ENCODE results near the gene ABCE1. TPM values are rescaled to one million over a fixed set of nuclear protein-coding genes. Genes with fewer than 3 reads are reported as not detected.

ABCE1 gene
- total and polyA plus RNA-seq, 2 donors (not counting 3 experiments of a cell fraction or from before 2014, with no cell fraction given): 38.4 to 114 TPM

DNA sequence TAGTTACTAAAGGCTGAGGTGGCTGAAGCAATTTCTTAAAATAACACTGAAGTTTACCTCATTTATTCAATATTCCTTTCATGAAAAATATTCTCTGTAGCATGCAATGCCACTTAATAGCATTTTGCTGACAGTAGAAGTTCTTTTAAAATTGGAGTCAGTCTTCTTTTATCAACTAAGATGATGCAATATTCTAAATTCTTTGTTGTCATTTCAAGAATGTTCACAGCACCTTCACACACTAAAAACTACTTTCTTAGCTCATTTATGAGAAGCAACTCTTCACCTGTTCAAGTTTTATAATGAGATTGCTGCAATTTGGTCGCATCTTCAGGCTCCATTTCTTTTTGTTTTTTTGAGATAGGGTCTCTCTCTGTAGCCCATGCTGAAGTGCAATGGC lies 48.9 kb upstream of the ABCE1 start:
- Histone ChIP-seq H3K9ac (replicated peaks; ENCODE audit: extremely low read depth, insufficient read depth, low read length) (no peak overlapping the region), H3K9me1 (replicated peaks; ENCODE audit: control insufficient read depth, extremely low read depth, insufficient read depth, low read length) (no peaks in the 10 kb centered on the region), H3K4me2 (ENCODE audit: insufficient read depth, low read length) (no peak overlapping the region), H3K27me3 (ENCODE audit: control insufficient read depth in 2 of 2, insufficient read depth in 2 of 2, low read length in 2 of 2) (no peaks in the 10 kb centered on the region), H3K4me1 (ENCODE audit: control insufficient read depth, extremely low read depth, insufficient read depth, low read length) (no peaks in the 10 kb centered on the region), H4K20me1 (replicated peaks; ENCODE audit: control insufficient read depth, extremely low read depth, insufficient read depth, low read length) (peaks cover 2% of the 10 kb centered on the region), H3K9me3 (replicated peaks; ENCODE audit: control insufficient read depth, insufficient read depth, low read length) (no peaks in the 10 kb centered on the region), H3K79me2 (ENCODE audit: control insufficient read depth, insufficient read depth, low read length) (peaks cover 6% of the 10 kb centered on the region), H3K36me3 (ENCODE audit: control insufficient read depth in 2 of 2, extremely low read depth in 1 of 2, insufficient read depth in 2 of 2, low read length in 2 of 2) (peaks cover 0 to 2% of the 10 kb centered on the region in 2 experiments), H3K27ac (ENCODE audit: insufficient read depth, low read depth, low read length) (no peak overlapping the region), H3K4me3 (replicated peaks in 1 of 3; ENCODE audit: insufficient read depth in 1 of 3, low read depth in 1 of 3, low read length in 3 of 3) (no peak overlapping the region), H2AFZ (ENCODE audit: low read depth, low read length) (no peak overlapping the region)
- dilution Hi-C loops (cut with MboI; ENCODE audit: extremely low pct_ligation_motif_present, low sequenced_read_pairs): no loop called here
- no TSS peak for BruUV-seq (replicated peaks)
- DNase-seq (ENCODE audit: low read depth, low spot score) (no peak), FAIRE-seq (no peak)
- POLR2A ChIA-PET: no interaction called here
- CTCF ChIA-PET: no interaction called here
- intact Hi-C loops (cut with micrococcal nuclease): no loop called here
- TF ChIP-seq FOS (IDR thresholded peaks at IDR 0.05; ENCODE audit: borderline replicate concordance, insufficient read depth, low read length): no peak
- TF ChIP-seq, protein P1, sequence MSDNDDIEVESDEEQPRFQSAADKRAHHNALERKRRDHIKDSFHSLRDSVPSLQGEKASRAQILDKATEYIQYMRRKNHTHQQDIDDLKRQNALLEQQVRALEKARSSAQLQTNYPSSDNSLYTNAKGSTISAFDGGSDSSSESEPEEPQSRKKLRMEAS (IDR thresholded peaks at IDR 0.05; ENCODE audit: insufficient read depth, insufficient read length): no peak
- no peak for TF ChIP-seq POLR2AphosphoS5 (IDR thresholded peaks at IDR 0.05; ENCODE audit: insufficient read depth, low read depth, low read length)
- TF ChIP-seq EZH2 (IDR thresholded peaks at IDR 0.05; ENCODE audit: borderline replicate concordance, low read depth, low read length, severe bottlenecking): no peak
- TF ChIP-seq JUN (IDR thresholded peaks at IDR 0.05; ENCODE audit: borderline replicate concordance, insufficient read depth, insufficient read length, low read depth): no peak
- TF ChIP-seq POLR2A (IDR thresholded peaks at IDR 0.05; ENCODE audit: low read depth, low read length): no peak
- TF ChIP-seq, protein P2, sequence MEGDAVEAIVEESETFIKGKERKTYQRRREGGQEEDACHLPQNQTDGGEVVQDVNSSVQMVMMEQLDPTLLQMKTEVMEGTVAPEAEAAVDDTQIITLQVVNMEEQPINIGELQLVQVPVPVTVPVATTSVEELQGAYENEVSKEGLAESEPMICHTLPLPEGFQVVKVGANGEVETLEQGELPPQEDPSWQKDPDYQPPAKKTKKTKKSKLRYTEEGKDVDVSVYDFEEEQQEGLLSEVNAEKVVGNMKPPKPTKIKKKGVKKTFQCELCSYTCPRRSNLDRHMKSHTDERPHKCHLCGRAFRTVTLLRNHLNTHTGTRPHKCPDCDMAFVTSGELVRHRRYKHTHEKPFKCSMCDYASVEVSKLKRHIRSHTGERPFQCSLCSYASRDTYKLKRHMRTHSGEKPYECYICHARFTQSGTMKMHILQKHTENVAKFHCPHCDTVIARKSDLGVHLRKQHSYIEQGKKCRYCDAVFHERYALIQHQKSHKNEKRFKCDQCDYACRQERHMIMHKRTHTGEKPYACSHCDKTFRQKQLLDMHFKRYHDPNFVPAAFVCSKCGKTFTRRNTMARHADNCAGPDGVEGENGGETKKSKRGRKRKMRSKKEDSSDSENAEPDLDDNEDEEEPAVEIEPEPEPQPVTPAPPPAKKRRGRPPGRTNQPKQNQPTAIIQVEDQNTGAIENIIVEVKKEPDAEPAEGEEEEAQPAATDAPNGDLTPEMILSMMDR (IDR thresholded peaks at IDR 0.05; ENCODE audit: extremely low read depth in 1 of 2, insufficient read depth in 1 of 2, low read depth in 1 of 2, low read length in 2 of 2): no peak
- TF ChIP-seq GATA2 (IDR thresholded peaks at IDR 0.05; ENCODE audit: insufficient read depth, insufficient read length, low read depth, low read length): no peak
- TF ChIP-seq MYC (IDR thresholded peaks at IDR 0.05; ENCODE audit: low read depth, low read length): no peak
